PC-9 (cell line): Measurements from ENCODE around the gene HBG1. TPM values are rescaled to one million over a fixed set of nuclear protein-coding genes. Genes with fewer than 3 reads are reported as not detected.

Experiments used
- BruUV-seq: library from RNA; stranded (reverse); fragments of 400-500 nt; replicated peaks from 2 replicates; lab custom pipeline; 2021; lab: Mats Ljungman, UMichigan
- CTCF ChIA-PET: fragments of 300-600 bp; sonication (Branson Sonifier 250); formaldehyde crosslinking; loops from one replicate; lab custom pipeline; 2022; ENCODE audit warnings: antibody characterized with exemption; lab: Charles Lee
- POLR2A ChIA-PET: fragments of 300-600 bp; sonication (Branson Sonifier 250); formaldehyde crosslinking; loops from one replicate; lab custom pipeline; 2022; ENCODE audit warnings: antibody characterized with exemption; ENCODE audit not compliant: unreplicated experiment; lab: Charles Lee
- DNase-seq, 2 experiments: peaks; one replicate each; pipeline versions ENCODE4 v3.0.0 to v3.0.0-alpha.2; 2015 to 2022; ENCODE audit warnings: mixed read lengths in 1 of 2
- H2AFZ ChIP-seq: fragments of 200-600 bp; sonication (generic); 2 replicates; pipeline ENCODE4 v1.8.1; 2017; ENCODE audit warnings: antibody characterized with exemption
- H3F3A ChIP-seq: fragments of 200-600 bp; sonication (generic); 2 replicates; pipeline ENCODE4 v1.8.1; 2017; ENCODE audit warnings: antibody characterized with exemption, mild to moderate bottlenecking, low read depth; ENCODE audit not compliant: insufficient read depth
- H3K27ac ChIP-seq: fragments of 200-600 bp; sonication (generic); 2 replicates; pipeline ENCODE4 v1.6.1; 2016; ENCODE audit warnings: mixed run types
- H3K27me3 ChIP-seq: fragments of 200-600 bp; sonication (generic); 2 replicates; pipeline ENCODE4 v1.6.1; 2016; ENCODE audit warnings: low read depth, mixed run types; ENCODE audit not compliant: insufficient read depth
- H3K36me3 ChIP-seq: fragments of 200-600 bp; sonication (generic); 2 replicates; pipeline ENCODE4 v1.6.1; 2016; ENCODE audit warnings: low read depth, mixed run types
- H3K4me1 ChIP-seq: fragments of 200-600 bp; sonication (generic); replicated peaks from 2 replicates; pipeline ENCODE4 v1.6.1; 2016; ENCODE audit warnings: mixed run types; ENCODE audit not compliant: insufficient read depth
- H3K4me2 ChIP-seq: fragments of 200-600 bp; sonication (generic); 2 replicates; pipeline ENCODE4 v1.6.1; 2017; ENCODE audit warnings: mixed run types
- H3K4me3 ChIP-seq: fragments of 200-600 bp; sonication (generic); 2 replicates; pipeline ENCODE4 v1.6.1; 2016; ENCODE audit warnings: mixed run types
- H3K79me2 ChIP-seq: fragments of 200-600 bp; sonication (generic); 2 replicates; pipeline ENCODE4 v1.6.1; 2017; ENCODE audit warnings: low read depth, mixed run types
- H3K9me2 ChIP-seq: fragments of 200-600 bp; sonication (generic); 2 replicates; pipeline ENCODE4 v1.8.1; 2017; ENCODE audit warnings: mild to moderate bottlenecking; ENCODE audit not compliant: insufficient read depth
- H3K9me3 ChIP-seq: fragments of 200-600 bp; sonication (generic); 2 replicates; pipeline ENCODE4 v1.8.1; 2016; ENCODE audit warnings: low read depth; ENCODE audit not compliant: insufficient read depth
- H4K20me1 ChIP-seq: fragments of 200-600 bp; sonication (generic); 2 replicates; pipeline ENCODE4 v1.8.1; 2017; ENCODE audit not compliant: insufficient read depth
- EZH2 ChIP-seq: fragments of 200-600 bp; sonication (generic); IDR thresholded peaks from 2 replicates; pipeline ENCODE4 v1.8.0; 2017; ENCODE audit warnings: antibody characterized with exemption, low read depth
- intact Hi-C: fragments of 100-400 bp; cut with micrococcal nuclease; formaldehyde crosslinking; loops from one replicate; pipeline ENCODE4 v1.10.0; 2022; ENCODE audit not compliant: unreplicated experiment
- total RNA-seq: library from RNA; stranded (reverse); gene quantifications from 2 replicates; pipeline ENCODE4 v1.2.3, GENCODE V29; 2021
- TF ChIP-seq, protein P1 (sequence below): fragments of 200-600 bp; sonication (generic); conservative IDR thresholded peaks from 2 replicates; pipeline ENCODE4 v1.6.1; 2017; ENCODE audit warnings: mixed run types, antibody characterized with exemption, mild to moderate bottlenecking, moderate library complexity

HBG1 gene
- total RNA-seq, 1 experiment from 2014 or later = not detected

DNA sequence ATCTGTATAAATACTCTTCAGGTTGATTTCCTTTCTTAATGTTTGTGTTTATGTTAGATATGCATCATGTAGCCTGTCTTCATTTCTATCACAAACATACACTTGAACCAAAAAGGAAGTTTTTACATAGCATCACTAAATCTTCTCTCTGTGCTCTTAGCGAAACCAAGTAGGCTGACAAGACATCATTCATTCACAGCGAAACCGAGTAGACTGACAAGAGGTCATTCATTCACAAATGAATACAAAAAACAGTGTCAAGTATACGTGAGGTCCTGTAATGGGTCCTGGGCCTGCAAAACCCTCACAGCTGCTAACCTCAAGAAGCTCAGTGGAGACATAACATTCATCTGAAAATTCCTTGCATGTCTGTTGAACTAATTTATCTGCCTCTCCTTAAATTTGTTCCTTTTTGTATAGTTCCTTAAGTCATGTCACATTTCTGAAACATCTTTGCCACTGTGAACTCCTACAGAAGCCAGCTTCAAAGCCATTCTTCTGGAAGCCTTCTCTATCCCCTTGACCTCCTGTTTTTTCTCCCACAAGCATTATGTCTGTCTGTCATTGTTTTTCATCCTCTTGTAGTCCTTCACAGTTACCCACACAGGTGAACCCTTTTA is 29.9 kb upstream of the HBG1 start:
- no peaks in the 10 kb centered on the region for H3K36me3 ChIP-seq
- no peaks in the 10 kb centered on the region for H3K9me3 ChIP-seq
- no peaks in the 10 kb centered on the region for H3K9me2 ChIP-seq
- H2AFZ ChIP-seq = no peak overlapping the region
- H3K79me2 ChIP-seq = no peaks in the 10 kb centered on the region
- H3K4me1 ChIP-seq = peaks cover 7% of the 10 kb centered on the region
- H3K27ac ChIP-seq = no peak overlapping the region; the same call in 1 of the 2 replicates
- intact Hi-C loops = no loop called here
- no TSS peak for BruUV-seq
- no peak for DNase-seq
- H3K4me2 ChIP-seq = no peak overlapping the region
- POLR2A ChIA-PET = no interaction called here
- CTCF ChIA-PET = no interaction called here
- H3K4me3 ChIP-seq = no peak overlapping the region
- H3K27me3 ChIP-seq = no peaks in the 10 kb centered on the region
- TF ChIP-seq, protein P1, sequence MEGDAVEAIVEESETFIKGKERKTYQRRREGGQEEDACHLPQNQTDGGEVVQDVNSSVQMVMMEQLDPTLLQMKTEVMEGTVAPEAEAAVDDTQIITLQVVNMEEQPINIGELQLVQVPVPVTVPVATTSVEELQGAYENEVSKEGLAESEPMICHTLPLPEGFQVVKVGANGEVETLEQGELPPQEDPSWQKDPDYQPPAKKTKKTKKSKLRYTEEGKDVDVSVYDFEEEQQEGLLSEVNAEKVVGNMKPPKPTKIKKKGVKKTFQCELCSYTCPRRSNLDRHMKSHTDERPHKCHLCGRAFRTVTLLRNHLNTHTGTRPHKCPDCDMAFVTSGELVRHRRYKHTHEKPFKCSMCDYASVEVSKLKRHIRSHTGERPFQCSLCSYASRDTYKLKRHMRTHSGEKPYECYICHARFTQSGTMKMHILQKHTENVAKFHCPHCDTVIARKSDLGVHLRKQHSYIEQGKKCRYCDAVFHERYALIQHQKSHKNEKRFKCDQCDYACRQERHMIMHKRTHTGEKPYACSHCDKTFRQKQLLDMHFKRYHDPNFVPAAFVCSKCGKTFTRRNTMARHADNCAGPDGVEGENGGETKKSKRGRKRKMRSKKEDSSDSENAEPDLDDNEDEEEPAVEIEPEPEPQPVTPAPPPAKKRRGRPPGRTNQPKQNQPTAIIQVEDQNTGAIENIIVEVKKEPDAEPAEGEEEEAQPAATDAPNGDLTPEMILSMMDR = no peak
- TF ChIP-seq EZH2 = no peak
- H3F3A ChIP-seq = 0 out of 2 replicates have a peak, but pooled peaks cover 3% of the 10 kb centered on the region
- no peaks in the 10 kb centered on the region for H4K20me1 ChIP-seq

DNA sequence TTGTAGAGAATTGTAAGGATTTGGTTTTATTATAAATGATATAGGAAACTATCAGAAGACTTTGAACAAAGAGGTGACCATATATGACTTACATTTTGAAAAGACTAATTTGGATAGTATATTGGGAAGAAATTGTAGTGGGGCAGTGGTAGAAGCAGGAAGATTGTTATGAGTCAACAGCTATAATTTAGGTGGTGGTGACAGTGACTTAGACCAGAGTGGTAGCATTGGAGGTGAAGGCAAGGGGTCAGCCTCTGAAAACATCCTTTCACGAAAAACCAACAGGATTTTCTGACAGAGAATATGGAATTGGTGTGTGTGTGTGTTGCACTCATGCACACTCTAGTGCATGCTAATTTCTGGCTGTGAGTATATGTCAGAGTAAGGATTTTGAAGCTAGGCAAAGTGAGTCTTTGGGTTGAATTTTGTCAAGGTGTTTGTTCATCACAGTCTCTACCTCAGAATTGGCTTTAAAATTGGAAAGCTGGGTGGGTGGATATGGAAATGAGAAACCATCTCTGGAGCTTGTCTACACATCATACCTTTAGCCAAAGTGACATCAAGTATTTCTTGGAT is 28.2 kb upstream of the HBG1 start:
- 0 out of 2 replicates have a peak, but pooled peaks cover 3% of the 10 kb centered on the region for H3F3A ChIP-seq
- no peaks in the 10 kb centered on the region for H3K79me2 ChIP-seq
- H3K27me3 ChIP-seq = no peaks in the 10 kb centered on the region
- ChIA-PET CTCF (interaction anchor here (0.6 kb wide), 1 partner anchor 40 kb away, joined by 4 read pairs; no protein-coding TSS in a partner anchor), POLR2A (no interaction called here)
- H3K9me3 ChIP-seq = no peaks in the 10 kb centered on the region
- H3K36me3 ChIP-seq = no peaks in the 10 kb centered on the region
- no peaks in the 10 kb centered on the region for H3K9me2 ChIP-seq
- H4K20me1 ChIP-seq = no peaks in the 10 kb centered on the region
- no peak for DNase-seq
- no peak overlapping the region for H3K4me2 ChIP-seq
- H3K4me1 ChIP-seq = peaks cover 7% of the 10 kb centered on the region
- H2AFZ ChIP-seq = no peak overlapping the region
- intact Hi-C loops = no loop called here
- H3K4me3 ChIP-seq = no peak overlapping the region
- TF ChIP-seq, protein P1 = no peak
- no peak for TF ChIP-seq EZH2
- H3K27ac ChIP-seq = no peak overlapping the region
- BruUV-seq = no TSS peak

DNA sequence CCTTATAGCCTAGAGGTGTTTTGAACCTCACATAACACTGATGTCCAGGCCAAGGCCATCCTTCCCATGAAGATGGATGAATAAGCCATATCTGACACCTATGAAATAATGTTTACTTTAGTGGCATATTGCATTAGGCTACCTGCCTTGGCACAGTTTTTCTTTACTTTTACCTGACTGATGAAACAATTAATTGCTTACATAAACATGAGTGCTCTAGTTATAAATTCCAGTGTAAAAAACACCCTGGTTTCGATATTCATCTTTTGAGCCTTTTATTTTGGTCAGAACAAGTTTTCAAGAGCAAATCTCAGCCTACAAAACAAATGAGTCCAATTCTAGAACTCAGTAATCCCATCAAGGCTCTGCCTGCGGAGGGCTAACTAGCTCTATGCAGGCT is 27.0 kb upstream of the HBG1 start:
- intact Hi-C loops = no loop called here
- Histone ChIP-seq H3K36me3 (no peaks in the 10 kb centered on the region), H3K9me2 (no peaks in the 10 kb centered on the region), H3K9me3 (no peaks in the 10 kb centered on the region), H4K20me1 (no peaks in the 10 kb centered on the region), H3K4me2 (no peak overlapping the region), H3K27ac (no peak overlapping the region), H3K4me3 (no peak overlapping the region), H3K79me2 (no peaks in the 10 kb centered on the region), H3K27me3 (no peaks in the 10 kb centered on the region), H2AFZ (no peak overlapping the region), H3F3A (0 out of 2 replicates have a peak, but pooled peaks cover 3% of the 10 kb centered on the region), H3K4me1 (peaks cover 7% of the 10 kb centered on the region)
- no TSS peak for BruUV-seq
- POLR2A ChIA-PET = no interaction called here
- TF ChIP-seq, protein P1 = no peak
- no peak for TF ChIP-seq EZH2
- CTCF ChIA-PET = interaction anchor here (0.7 kb wide), 1 partner anchor 105 kb away, joined by 8 read pairs; no protein-coding TSS in a partner anchor
- no peak for DNase-seq
